Measurements from ENCODE around the gene ACTN4. TPM values are rescaled to one million over a fixed set of nuclear protein-coding genes. Genes with fewer than 3 reads are reported as not detected.
A peak's percentile ranks its signal among the peaks of the same experiment; 100 is the strongest.

ACTN4 gene
- total and polyA plus RNA-seq, 10 of the 15 experiments (the other 5 are each of a cell fraction or from before 2014, with no cell fraction given), result 2.4 to 293 (median 72.5) TPM

GRCh38 chr19:38736036-38736412 lies 88.6 kb downstream of the ACTN4 start (continued):
- TF ChIP-seq ZNF687 (IDR thresholded peaks at IDR 0.05), result 0 out of 2 replicates have a peak, but pooled peaks have one; percentile 31
- peak; percentile 35 for TF ChIP-seq SP1 (IDR thresholded peaks at IDR 0.05; ENCODE audit: low read depth, low read length)
- TF ChIP-seq IKZF1 (conservative IDR thresholded peaks at IDR 0.05), result peak; percentile 66
- no peak for TF ChIP-seq NFXL1 (IDR thresholded peaks at IDR 0.05; ENCODE audit: borderline replicate concordance)
- TF ChIP-seq NFYA (IDR thresholded peaks at IDR 0.05; ENCODE audit: borderline replicate concordance, low read depth, low read length), result no peak
- no peak for TF ChIP-seq GATAD2B (conservative IDR thresholded peaks at IDR 0.05; ENCODE audit: low read depth)
- TF ChIP-seq ZNF217 (IDR thresholded peaks at IDR 0.05), result no peak
- no peak for TF ChIP-seq YBX1 (IDR thresholded peaks at IDR 0.05)
- no peak for TF ChIP-seq USF2 (IDR thresholded peaks at IDR 0.05; ENCODE audit: borderline replicate concordance, low read depth, low read length)
- no peak for TF ChIP-seq TARDBP (IDR thresholded peaks at IDR 0.05; ENCODE audit: borderline replicate concordance)

All from GM12878 (cell line).